HepG2 (cell line): ENCODE measurements around the gene HSD3B1. TPM values are rescaled to one million over a fixed set of nuclear protein-coding genes. Genes with fewer than 3 reads are reported as not detected.
A peak's percentile ranks its signal among the peaks of the same experiment; 100 is the strongest.

Experiments used
- ATRX ChIP-seq: sonication (generic); formaldehyde crosslinking; IDR thresholded peaks from 2 replicates; pipeline ENCODE4 v1.4.0; 2020; ENCODE audit warnings: missing genetic modification reagents, borderline replicate concordance
- CBX1 ChIP-seq: IDR thresholded peaks from one replicate; pipeline ENCODE4 v1.6.1; 2016; ENCODE audit warnings: antibody characterized with exemption, low read depth
- DZIP1 ChIP-seq: sonication (generic); formaldehyde crosslinking; IDR thresholded peaks from 2 replicates; pipeline ENCODE4 v1.5.0; 2020; ENCODE audit warnings: mild to moderate bottlenecking, missing genetic modification reagents
- E2F2 ChIP-seq: sonication (generic); formaldehyde crosslinking; IDR thresholded peaks from 2 replicates; pipeline ENCODE4 v1.4.0; 2020; ENCODE audit warnings: missing genetic modification reagents, borderline replicate concordance
- MBNL3 ChIP-seq: fragments of 250-450 bp; sonication (Bioruptor Pico); conservative IDR thresholded peaks from 2 replicates; pipeline ENCODE4 v1.8.0; 2022; ENCODE audit warnings: mild to moderate bottlenecking, inconsistent platforms
- PAXIP1 ChIP-seq: sonication (generic); formaldehyde crosslinking; conservative IDR thresholded peaks from 2 replicates; pipeline ENCODE4 v1.4.0; 2020; ENCODE audit warnings: mild to moderate bottlenecking, missing genetic modification reagents, moderate library complexity
- SIN3A ChIP-seq: IDR thresholded peaks from 2 replicates; pipeline ENCODE4 v1.6.1; 2011; ENCODE audit warnings: low read depth, mild to moderate bottlenecking, control low read depth, low read length, borderline replicate concordance
- SOX6 ChIP-seq, 2 experiments: fragments of 450-650 bp in 1 of 2; sonication (generic) in 1 of 2; formaldehyde crosslinking in 1 of 2; IDR thresholded peaks; 2 replicates each; pipeline versions ENCODE4 v1.4.0 to v1.6.1; 2017 to 2020; ENCODE audit warnings: antibody characterized with exemption in 1 of 2, mild to moderate bottlenecking in 1 of 2, missing genetic modification reagents in 1 of 2
- ZNF207 ChIP-seq: fragments of 450-650 bp; IDR thresholded peaks from 2 replicates; pipeline ENCODE4 v1.6.1; 2016; ENCODE audit warnings: antibody characterized with exemption, borderline replicate concordance
- ZNF232 ChIP-seq: sonication (generic); formaldehyde crosslinking; IDR thresholded peaks from 2 replicates; pipeline ENCODE4 v1.4.0; 2020; ENCODE audit warnings: missing genetic modification reagents, borderline replicate concordance
- ZNF597 ChIP-seq: sonication (generic); formaldehyde crosslinking; IDR thresholded peaks from 2 replicates; pipeline ENCODE4 v1.5.0; 2020; ENCODE audit warnings: missing genetic modification reagents
- ZUFSP ChIP-seq: sonication (generic); formaldehyde crosslinking; IDR thresholded peaks from 2 replicates; pipeline ENCODE4 v1.9.0; 2021; ENCODE audit warnings: missing genetic modification reagents, mild to moderate bottlenecking, borderline replicate concordance
- polyA plus RNA-seq, 8 experiments: library from polyadenylated mRNA; depleted of rRNA in 3 of 8; stranded (reverse) in 7 of 8; unstranded in 1 of 8; fragments of >200 nt; fragmentation: Illumina TruSeq in 4 of 8; extraction: Trizol in 4 of 8; gene quantifications; 2 replicates each; pipeline versions ENCODE4 v1.2.1 to v1.2.3, GENCODE V29; 2011 to 2016; ENCODE audit warnings: low read depth in 4 of 8, missing spikeins in 1 of 8, mixed read lengths in 1 of 8; ENCODE audit not compliant: insufficient read depth in 1 of 8
- total RNA-seq, 5 experiments: library from RNA; depleted of rRNA; stranded (reverse); fragments of >200 nt; fragmentation: Illumina TruSeq; extraction: Trizol; gene quantifications; 2 replicates each; pipeline ENCODE4 v1.2.3, GENCODE V29; 2016; ENCODE audit warnings: low read depth in 1 of 5

HSD3B1 gene
- total and polyA plus RNA-seq, 2 of the 13 experiments (the other 11 are each of a cell fraction or from before 2014, with no cell fraction given) = not detected

- no peak for TF ChIP-seq DZIP1 (CRISPR knock-in tag)
- TF ChIP-seq SIN3A = no peak
- TF ChIP-seq ZUFSP = no peak
- TF ChIP-seq CBX1 = no peak
- no peak for TF ChIP-seq ZNF597 (CRISPR knock-in tag)
- no peak for TF ChIP-seq ZNF207
- TF ChIP-seq PAXIP1 (CRISPR knock-in tag) = peak; percentile 58
- no peak for TF ChIP-seq MBNL3 (CRISPR knock-in tag)
- TF ChIP-seq E2F2 (CRISPR knock-in tag) = no peak
- TF ChIP-seq ATRX (CRISPR knock-in tag) = no peak
- TF ChIP-seq SOX6 (IDR thresholded peaks at IDR 0.05) = no peak
- peak; percentile 92 for TF ChIP-seq SOX6 (CRISPR knock-in tag; IDR thresholded peaks at IDR 0.05)
- no peak for TF ChIP-seq ZNF232
Measured at GRCh38 chr1:119467857-119468668, 38.9 kb upstream of the HSD3B1 start (continued).
